Right lobe of liver (tissue), 6 donors: ENCODE data around the gene DCAF12. TPM values are rescaled to one million over a fixed set of nuclear protein-coding genes. Genes with fewer than 3 reads are reported as not detected.

ENCODE experiments used
- ATAC-seq, 4 donors: fragments of 200-7000 bp; cut with Tn5 transposase; one replicate each; pipeline ENCODE4 v1.9.1; 2020; ENCODE audit warnings: mild to moderate bottlenecking in 4 of 4, moderate library complexity in 4 of 4
- DNase-seq, 3 donors: peaks; one replicate each; pipeline ENCODE4 v3.0.0-alpha.2; 2020
- H3K27ac ChIP-seq, 3 donors: fragments of 200-600 bp; one replicate each; pipeline ENCODE4 v1.8.0; 2022
- H3K27me3 ChIP-seq, 2 donors: fragments of 200-600 bp; one replicate each; pipeline ENCODE4 v1.8.0; 2022
- H3K36me3 ChIP-seq, 4 donors: fragments of 200-600 bp; sonication (generic) in 1 of 4; one replicate each; pipeline versions ENCODE4 v1.5.1 to v1.8.0; 2017 to 2022; ENCODE audit warnings: control low read depth in 1 of 4
- H3K4me1 ChIP-seq, 4 donors: fragments of 200-600 bp; sonication (generic) in 1 of 4; one replicate each; pipeline versions ENCODE4 v1.5.1 to v1.8.0; 2017 to 2022; ENCODE audit warnings: control low read depth in 1 of 4
- H3K4me3 ChIP-seq, 3 donors: fragments of 200-600 bp; one replicate each; pipeline ENCODE4 v1.8.0; 2022
- H3K9me3 ChIP-seq, 4 donors: fragments of 200-600 bp; sonication (generic) in 1 of 4; one replicate each; pipeline versions ENCODE4 v1.5.1 to v1.8.0; 2017 to 2022; ENCODE audit warnings: control low read depth in 1 of 4
- POLR2A ChIP-seq: fragments of 450-650 bp; IDR thresholded peaks from one replicate; pipeline ENCODE4 v1.6.1; 2017; ENCODE audit warnings: antibody characterized with exemption, mild to moderate bottlenecking
- WGBS: methylation state at CpG from one replicate; pipeline ENCODE4 v1.1.6; 2018; ENCODE audit warnings: low coverage, low lambda C conversion rate; ENCODE audit not compliant: insufficient coverage; ENCODE audit errors: missing lambda C conversion rate; 5-methylcytosine and 5-hydroxymethylcytosine counted together
- intact Hi-C, 2 donors: fragments of 100-400 bp; cut with DNase I; formaldehyde crosslinking; loops; one replicate each; pipeline versions ENCODE4 v1.11.2 to v1.14.1; 2022
- total RNA-seq, 6 experiments: library from RNA; depleted of rRNA in 2 of 6; stranded (reverse); fragments of >200 nt in 2 of 6; fragmentation: NEBNext Ultra II Directional in 3 of 6; extraction: Animal tissue kit (Norgen Biotek cat#: 25700) in 3 of 6; gene quantifications; one replicate each; pipeline versions ENCODE4 v1.1.0 to v1.2.4, GENCODE V29; 2016 to 2023
- TF ChIP-seq, protein P1 (sequence below), 4 donors: fragments of 200-600 bp in 3 of 4; fragments of 450-650 bp in 1 of 4; IDR thresholded peaks; one replicate each; pipeline versions ENCODE4 v1.5.1 to v1.8.0; 2016 to 2022; ENCODE audit warnings: antibody characterized with exemption in 4 of 4, mild to moderate bottlenecking in 2 of 4
- donor health status: DM: no; HTN: yes; CAD: no.
- donor health status: DM: no; HTN: no; CAD: no.
- donor health status: DM: no; HTN: no; CAD: no.
- donor health status: DM: no; HTN: yes; CAD: no.
- donor health status: DM: no; HTN: yes; CAD: no.

DCAF12 gene
- total RNA-seq, 6 experiments from 2014 or later, result 14.9 to 21.0 (median 17.5) TPM

DNA sequence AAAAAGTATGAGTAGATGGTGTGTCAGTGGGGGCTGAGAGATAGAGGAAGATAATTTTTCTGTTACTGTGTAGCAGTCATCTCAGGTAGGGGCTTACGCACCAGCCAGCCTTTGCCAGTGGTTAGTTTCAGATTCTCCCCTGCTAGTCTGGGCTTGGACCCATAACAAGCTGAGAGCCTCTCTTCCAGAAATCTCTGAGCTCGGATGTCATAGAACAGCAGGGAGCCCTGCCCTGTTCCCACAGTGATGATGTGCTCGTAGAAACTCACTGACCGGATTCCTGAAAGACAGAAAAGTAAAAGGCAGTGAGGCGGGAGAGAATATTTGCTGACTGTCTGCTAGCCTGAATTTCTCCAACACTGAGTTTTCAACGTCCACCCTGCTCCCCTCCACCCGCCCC lies 37.2 kb downstream of the DCAF12 start:
- Histone ChIP-seq H3K4me3 (no peak overlapping the region), H3K27ac (no peak overlapping the region), H3K27me3 (no peaks in the 10 kb centered on the region), H3K36me3 (peaks cover 11 to 74% (median 23%) of the 10 kb centered on the region in 4 donors), H3K9me3 (no peaks in the 10 kb centered on the region), H3K4me1 (no peaks in the 10 kb centered on the region)
- 95% methylated on average over 7 of the region's 7 CpGs for WGBS
- peak in 1 of 3 donors; percentile 3 for DNase-seq
- no peak for ATAC-seq
- intact Hi-C loops, result no loop called here
- no peak for TF ChIP-seq POLR2A
- TF ChIP-seq, protein P1, sequence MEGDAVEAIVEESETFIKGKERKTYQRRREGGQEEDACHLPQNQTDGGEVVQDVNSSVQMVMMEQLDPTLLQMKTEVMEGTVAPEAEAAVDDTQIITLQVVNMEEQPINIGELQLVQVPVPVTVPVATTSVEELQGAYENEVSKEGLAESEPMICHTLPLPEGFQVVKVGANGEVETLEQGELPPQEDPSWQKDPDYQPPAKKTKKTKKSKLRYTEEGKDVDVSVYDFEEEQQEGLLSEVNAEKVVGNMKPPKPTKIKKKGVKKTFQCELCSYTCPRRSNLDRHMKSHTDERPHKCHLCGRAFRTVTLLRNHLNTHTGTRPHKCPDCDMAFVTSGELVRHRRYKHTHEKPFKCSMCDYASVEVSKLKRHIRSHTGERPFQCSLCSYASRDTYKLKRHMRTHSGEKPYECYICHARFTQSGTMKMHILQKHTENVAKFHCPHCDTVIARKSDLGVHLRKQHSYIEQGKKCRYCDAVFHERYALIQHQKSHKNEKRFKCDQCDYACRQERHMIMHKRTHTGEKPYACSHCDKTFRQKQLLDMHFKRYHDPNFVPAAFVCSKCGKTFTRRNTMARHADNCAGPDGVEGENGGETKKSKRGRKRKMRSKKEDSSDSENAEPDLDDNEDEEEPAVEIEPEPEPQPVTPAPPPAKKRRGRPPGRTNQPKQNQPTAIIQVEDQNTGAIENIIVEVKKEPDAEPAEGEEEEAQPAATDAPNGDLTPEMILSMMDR (IDR thresholded peaks at IDR 0.05), result no peak

DNA sequence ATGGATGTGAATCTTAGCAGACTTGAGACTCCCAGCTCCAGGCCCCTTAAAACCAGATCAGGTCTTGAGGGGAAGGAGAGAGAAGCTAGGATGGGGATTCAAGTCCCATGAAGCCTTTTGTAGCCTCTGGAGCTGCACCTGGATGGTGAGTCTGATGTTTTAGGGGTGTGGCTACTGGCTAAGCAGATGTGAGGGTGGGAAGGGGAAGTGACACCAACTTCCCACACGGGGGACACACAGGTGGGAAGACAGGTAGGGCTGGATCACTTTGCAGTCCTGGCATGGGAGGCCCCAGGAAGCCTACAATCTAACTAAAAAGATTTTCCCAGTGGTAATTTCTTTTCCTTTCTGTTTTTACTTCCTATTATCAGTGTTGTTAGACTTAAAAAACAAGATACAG lies 39.1 kb downstream of the DCAF12 start:
- TF ChIP-seq POLR2A, result no peak
- TF ChIP-seq, protein P1 (IDR thresholded peaks at IDR 0.05), result no peak
- no peaks in the 10 kb centered on the region for H3K4me1 ChIP-seq
- H3K27me3 ChIP-seq, result no peaks in the 10 kb centered on the region
- no peaks in the 10 kb centered on the region for H3K9me3 ChIP-seq
- ATAC-seq, result no peak
- H3K36me3 ChIP-seq, result peaks cover 11 to 57% (median 16%) of the 10 kb centered on the region in 4 donors
- H3K27ac ChIP-seq, result no peak overlapping the region
- DNase-seq, result no peak
- no peak overlapping the region for H3K4me3 ChIP-seq
- intact Hi-C loops, result no loop called here
- WGBS, result 40% methylated on average over 1 of the region's 1 CpG

- intact Hi-C loops, result no loop called here
- TF ChIP-seq, protein P1 (IDR thresholded peaks at IDR 0.05), result no peak
- no peak for TF ChIP-seq POLR2A
- Histone ChIP-seq H3K27ac (no peak overlapping the region), H3K36me3 (peaks cover 9 to 52% (median 14%) of the 10 kb centered on the region in 4 donors), H3K27me3 (no peaks in the 10 kb centered on the region), H3K4me3 (no peak overlapping the region), H3K9me3 (no peaks in the 10 kb centered on the region), H3K4me1 (no peaks in the 10 kb centered on the region)
- DNase-seq (peak in 1 of 3 donors; percentile 1), ATAC-seq (no peak)
These were observed 39.6 kb downstream of the DCAF12 start for GRCh38 chr9:34086864-34087263.

GRCh38 chr9:34085581-34086500 lies 40.7 kb downstream of the DCAF12 start:
- Histone ChIP-seq H3K9me3 (no peaks in the 10 kb centered on the region), H3K4me1 (no peaks in the 10 kb centered on the region), H3K27me3 (no peaks in the 10 kb centered on the region), H3K36me3 (peaks cover 8 to 42% (median 13%) of the 10 kb centered on the region in 4 donors), H3K27ac (no peak overlapping the region), H3K4me3 (no peak overlapping the region)
- 91% methylated on average over 5 of the region's 6 CpGs for WGBS
- intact Hi-C loops, result no loop called here
- no peak for ATAC-seq
- DNase-seq, result peak in 1 of 3 donors; percentile 1
- TF ChIP-seq, protein P1 (IDR thresholded peaks at IDR 0.05), result no peak
- no peak for TF ChIP-seq POLR2A
